ENCODE data around the gene CLNK. TPM values are rescaled to one million over a fixed set of nuclear protein-coding genes. Genes with fewer than 3 reads are reported as not detected.

Gene CLNK
- total and polyA plus RNA-seq, 10 donors: 0.39 to 2.8 (median 1.3) TPM

GRCh38 chr4:10490996-10491395 lies 193.6 kb downstream of the CLNK start:
- H3K4me3 ChIP-seq: no peak overlapping the region
- H3K4me1 ChIP-seq: no peaks in the 10 kb centered on the region
- no peak for DNase-seq
- TF ChIP-seq CTCF (IDR thresholded peaks at IDR 0.05 in 8 of 11, conservative IDR thresholded peaks at IDR 0.05 in 3 of 11) (no peak), POLR2AphosphoS5 (IDR thresholded peaks at IDR 0.05) (no peak), POLR2A (IDR thresholded peaks at IDR 0.05) (no peak)
- WGBS, 5 donors: 87 to 93% (median 89%) methylated on average over 5 of the region's 5 CpGs
- no peaks in the 10 kb centered on the region for H3K27me3 ChIP-seq (replicated peaks in 1 of 7)
- no peak overlapping the region for H3K27ac ChIP-seq
- no peaks in the 10 kb centered on the region for H3K36me3 ChIP-seq
- no peaks in the 10 kb centered on the region for H3K9me3 ChIP-seq
- intact Hi-C loops (cut with DNase I; ENCODE audit: low total_unique reads): no loop called here

- Histone ChIP-seq H3K9me3 (no peaks in the 10 kb centered on the region), H3K27ac (no peak overlapping the region), H3K4me1 (no peaks in the 10 kb centered on the region), H3K36me3 (no peaks in the 10 kb centered on the region), H3K27me3 (replicated peaks in 1 of 7) (peaks cover 0 to 6% (median 0%) of the 10 kb centered on the region in 7 donors), H3K4me3 (no peak overlapping the region)
- no peak for DNase-seq
- intact Hi-C loops (cut with DNase I; ENCODE audit: low total_unique reads): no loop called here
- no peak for TF ChIP-seq CTCF (IDR thresholded peaks at IDR 0.05 in 8 of 11, conservative IDR thresholded peaks at IDR 0.05 in 3 of 11)
- TF ChIP-seq POLR2A (IDR thresholded peaks at IDR 0.05): no peak
- WGBS, 5 donors: 72 to 78% (median 74%) methylated on average over 5 of the region's 5 CpGs
Measured at GRCh38 chr4:10482913-10483312, 201.7 kb downstream of the CLNK start.

GRCh38 chr4:10480616-10481015 lies 204.0 kb downstream of the CLNK start:
- intact Hi-C loops (cut with DNase I; ENCODE audit: low total_unique reads): no loop called here
- peaks cover 0 to 6% (median 0%) of the 10 kb centered on the region in 7 donors for H3K27me3 ChIP-seq (replicated peaks in 1 of 7)
- WGBS, 5 donors: 79 to 90% (median 85%) methylated on average over 5 of the region's 5 CpGs
- DNase-seq: no peak
- H3K4me1 ChIP-seq: no peaks in the 10 kb centered on the region
- TF ChIP-seq POLR2AphosphoS5 (IDR thresholded peaks at IDR 0.05): no peak
- TF ChIP-seq CTCF (IDR thresholded peaks at IDR 0.05 in 8 of 11, conservative IDR thresholded peaks at IDR 0.05 in 3 of 11): no peak
- TF ChIP-seq POLR2A (IDR thresholded peaks at IDR 0.05): no peak
- no peaks in the 10 kb centered on the region for H3K36me3 ChIP-seq
- no peaks in the 10 kb centered on the region for H3K9me3 ChIP-seq
- H3K27ac ChIP-seq: no peak overlapping the region
- H3K4me3 ChIP-seq: no peak overlapping the region

GRCh38 chr4:10478621-10479020 lies 205.9 kb downstream of the CLNK start:
- H3K36me3 ChIP-seq: no peaks in the 10 kb centered on the region
- H3K4me3 ChIP-seq: no peak overlapping the region
- H3K27me3 ChIP-seq (replicated peaks in 1 of 7): peaks cover 0 to 6% (median 0%) of the 10 kb centered on the region in 7 donors
- TF ChIP-seq POLR2A (IDR thresholded peaks at IDR 0.05): no peak
- TF ChIP-seq POLR2AphosphoS5 (IDR thresholded peaks at IDR 0.05): no peak
- no peak for TF ChIP-seq CTCF (IDR thresholded peaks at IDR 0.05 in 8 of 11, conservative IDR thresholded peaks at IDR 0.05 in 3 of 11)
- no peak overlapping the region for H3K27ac ChIP-seq
- intact Hi-C loops (cut with DNase I; ENCODE audit: low total_unique reads): no loop called here
- H3K9me3 ChIP-seq: no peaks in the 10 kb centered on the region
- no peak for DNase-seq
- H3K4me1 ChIP-seq: no peaks in the 10 kb centered on the region
